Right atrium auricular region (tissue), 2 donors: ENCODE results near the gene TMPRSS7. TPM values are rescaled to one million over a fixed set of nuclear protein-coding genes. Genes with fewer than 3 reads are reported as not detected.
A peak's percentile ranks its signal among the peaks of the same experiment; 100 is the strongest.

Experiments used
- DNase-seq: peaks from one replicate; pipeline ENCODE4 v3.0.0-alpha.2; 2019; ENCODE audit warnings: low spot score
- H3K27ac ChIP-seq, 2 donors: fragments of 200-600 bp; sonication (generic); 1 replicate in 1 of 2; 2 replicates in 1 of 2; pipeline ENCODE4 v1.5.1; 2016 to 2019
- H3K27me3 ChIP-seq, 2 donors: fragments of 200-600 bp; sonication (generic); one replicate each; pipeline versions ENCODE4 v1.5.1 to v1.6.0; 2017 to 2019
- H3K36me3 ChIP-seq: fragments of 200-600 bp; sonication (generic); one replicate; pipeline ENCODE4 v1.5.1; 2016
- H3K4me1 ChIP-seq, 2 donors: fragments of 200-600 bp; sonication (generic); one replicate each; pipeline versions ENCODE4 v1.5.1 to v1.6.0; 2017 to 2019
- H3K4me3 ChIP-seq, 2 donors: fragments of 200-600 bp; sonication (generic); 1 replicate in 1 of 2; 2 replicates in 1 of 2; pipeline ENCODE4 v1.5.1; 2017 to 2019; ENCODE audit warnings: mild to moderate bottlenecking in 1 of 2, moderate library complexity in 1 of 2
- H3K9me3 ChIP-seq, 2 donors: fragments of 200-600 bp; sonication (generic); one replicate each; pipeline ENCODE4 v1.5.1; 2019
- CTCF ChIP-seq, 2 donors: fragments of 200-600 bp; sonication (generic); IDR thresholded peaks; one replicate each; pipeline ENCODE4 v1.5.1; 2019; ENCODE audit warnings: antibody characterized with exemption in 2 of 2
- total RNA-seq, 2 donors: library from RNA; depleted of rRNA; stranded (reverse); fragments of >200 nt; gene quantifications; one replicate each; pipeline ENCODE4 v1.1.0, GENCODE V29; 2016

The TMPRSS7 gene
- total RNA-seq, 2 donors from 2014 or later: not detected

- no peaks in the 10 kb centered on the region for H3K36me3 ChIP-seq
- no peak for DNase-seq
- no peak overlapping the region for H3K27ac ChIP-seq
- no peaks in the 10 kb centered on the region for H3K9me3 ChIP-seq
- peaks cover 0 to 32% of the 10 kb centered on the region in 2 donors for H3K4me1 ChIP-seq
- TF ChIP-seq CTCF (IDR thresholded peaks at IDR 0.05): no peak
- H3K4me3 ChIP-seq: no peak overlapping the region
- H3K27me3 ChIP-seq: no peaks in the 10 kb centered on the region
These were observed 56.5 kb downstream of the TMPRSS7 start for GRCh38 chr3:112090887-112091586.

- H3K27ac ChIP-seq: peak overlapping the region in 1 of 2 donors; percentile 13
These were observed 58.1 kb downstream of the TMPRSS7 start for GRCh38 chr3:112092496-112093179.

GRCh38 chr3:112093180-112093522 is 58.6 kb downstream of the TMPRSS7 start:
- Histone ChIP-seq H3K9me3 (no peaks in the 10 kb centered on the region), H3K27ac (peak overlapping the region in 1 of 2 donors; percentile 13), H3K36me3 (no peaks in the 10 kb centered on the region), H3K4me3 (no peak overlapping the region), H3K27me3 (no peaks in the 10 kb centered on the region), H3K4me1 (peaks cover 0 to 20% of the 10 kb centered on the region in 2 donors)
- no peak for DNase-seq
- no peak for TF ChIP-seq CTCF (IDR thresholded peaks at IDR 0.05)

More at GRCh38 chr3:112092496-112093179, 58.1 kb downstream of the TMPRSS7 start:
- H3K36me3 ChIP-seq: no peaks in the 10 kb centered on the region
- peaks cover 0 to 20% of the 10 kb centered on the region in 2 donors for H3K4me1 ChIP-seq
- DNase-seq: no peak
- no peak overlapping the region for H3K4me3 ChIP-seq
- H3K9me3 ChIP-seq: no peaks in the 10 kb centered on the region
- TF ChIP-seq CTCF (IDR thresholded peaks at IDR 0.05): no peak
- no peaks in the 10 kb centered on the region for H3K27me3 ChIP-seq

GRCh38 chr3:112095731-112096130 is 61.2 kb downstream of the TMPRSS7 start:
- H3K27ac ChIP-seq: no peak overlapping the region
- H3K36me3 ChIP-seq: no peaks in the 10 kb centered on the region
- H3K4me3 ChIP-seq: no peak overlapping the region
- DNase-seq: no peak
- H3K27me3 ChIP-seq: no peaks in the 10 kb centered on the region
- no peaks in the 10 kb centered on the region for H3K9me3 ChIP-seq
- peaks cover 0 to 18% of the 10 kb centered on the region in 2 donors for H3K4me1 ChIP-seq
- TF ChIP-seq CTCF (IDR thresholded peaks at IDR 0.05): no peak

- no peaks in the 10 kb centered on the region for H3K9me3 ChIP-seq
- TF ChIP-seq CTCF (IDR thresholded peaks at IDR 0.05): no peak
- peaks cover 0 to 15% of the 10 kb centered on the region in 2 donors for H3K4me1 ChIP-seq
- H3K27me3 ChIP-seq: no peaks in the 10 kb centered on the region
- no peak overlapping the region for H3K4me3 ChIP-seq
- DNase-seq: no peak
- no peaks in the 10 kb centered on the region for H3K36me3 ChIP-seq
- H3K27ac ChIP-seq: no peak overlapping the region
These were observed 61.6 kb downstream of the TMPRSS7 start for GRCh38 chr3:112096176-112096575.
